Measurements from ENCODE around the gene QKI. TPM values are rescaled to one million over a fixed set of nuclear protein-coding genes. Genes with fewer than 3 reads are reported as not detected.

Gene QKI
- total and polyA plus RNA-seq, 2 of the 8 experiments (the other 6 are each of a cell fraction or from before 2014, with no cell fraction given), result 181 to 183 TPM

DNA sequence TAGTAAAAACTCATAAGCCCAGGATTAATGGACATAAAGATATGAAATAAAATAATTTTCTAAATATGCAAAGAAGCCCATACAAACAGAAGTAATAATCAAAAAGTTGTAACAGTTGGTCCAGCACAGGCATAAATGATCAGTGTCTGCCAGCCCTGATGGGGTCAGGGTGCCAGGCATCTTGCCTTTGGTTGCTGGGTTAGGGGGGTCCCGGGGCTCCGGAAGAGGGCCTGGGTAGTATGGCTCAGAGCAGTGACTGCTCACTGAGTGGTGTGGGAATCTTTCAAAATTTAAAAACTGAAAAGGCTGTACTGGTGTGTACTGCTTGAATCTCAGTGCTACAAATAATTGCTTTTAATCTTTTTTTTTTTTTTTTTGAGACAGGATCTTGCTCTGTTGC, 7.7 kb upstream of the QKI start:
- Histone ChIP-seq H4K20me1 (replicated peaks in 1 of 2; ENCODE audit: control insufficient read depth in 1 of 2, insufficient read depth in 2 of 2, low read length in 2 of 2) (no peaks in the 10 kb centered on the region), H3K4me3 (ENCODE audit: extremely low read depth in 1 of 4, insufficient read depth in 2 of 4, low read depth in 3 of 4, low read length in 4 of 4) (no peak overlapping the region), H3K36me3 (ENCODE audit: control insufficient read depth in 2 of 4, insufficient read depth in 4 of 4, low read length in 3 of 4) (no peaks in the 10 kb centered on the region), H3K4ac (replicated peaks; ENCODE audit: insufficient read length, low read depth, low read length) (no peak overlapping the region), H2AK5ac (ENCODE audit: low read depth, low read length) (no peak overlapping the region), H2BK120ac (replicated peaks; ENCODE audit: low read depth, low read length) (no peak overlapping the region), H3K27me3 (replicated peaks in 1 of 4; ENCODE audit: control insufficient read depth in 3 of 4, extremely low read depth in 1 of 4, insufficient read depth in 3 of 4, low read length in 3 of 4) (no peaks in the 10 kb centered on the region), H3K4me2 (ENCODE audit: insufficient read depth in 1 of 2, low read depth in 2 of 2, low read length in 2 of 2) (no peak overlapping the region), H2BK15ac (ENCODE audit: low read length) (no peak overlapping the region), H3K14ac (ENCODE audit: insufficient read length) (no peak overlapping the region), H3K79me2 (ENCODE audit: control insufficient read depth in 1 of 2, insufficient read depth in 2 of 2, low read length in 2 of 2) (no peaks in the 10 kb centered on the region), H3K4me1 (replicated peaks in 1 of 4; ENCODE audit: control insufficient read depth in 3 of 4, insufficient read depth in 4 of 4, low read length in 3 of 4) (peaks cover 0 to 6% (median 3%) of the 10 kb centered on the region in 4 experiments; a peak in 6 of 7 replicates), H4K5ac (ENCODE audit: insufficient read length, low read depth, low read length) (no peak overlapping the region), H4K8ac (ENCODE audit: extremely low read depth, insufficient read depth, low read length) (no peak overlapping the region; the same call in 1 of the 2 replicates), H3K23me2 (ENCODE audit: low read depth, low read length) (no peaks in the 10 kb centered on the region), H3K27ac (ENCODE audit: low read depth, low read length) (no peak overlapping the region), H2BK5ac (ENCODE audit: low read depth, low read length) (no peak overlapping the region), H2AFZ (ENCODE audit: low read length) (no peak overlapping the region), H4K91ac (replicated peaks; ENCODE audit: insufficient read length, low read length) (no peak overlapping the region), H3K79me1 (ENCODE audit: low read depth, low read length) (no peaks in the 10 kb centered on the region), H3K56ac (replicated peaks; ENCODE audit: insufficient read length, low read depth, low read length) (no peak overlapping the region), H3K18ac (ENCODE audit: extremely low read depth, low read length) (no peak overlapping the region), H3K23ac (ENCODE audit: insufficient read length) (no peak overlapping the region), H3K9ac (replicated peaks in 1 of 4; ENCODE audit: extremely low read depth in 1 of 4, low read depth in 3 of 4, low read length in 3 of 4) (no peak overlapping the region), H3K9me3 (ENCODE audit: insufficient read depth in 2 of 2, low read depth in 1 of 2, low read length in 1 of 2) (no peaks in the 10 kb centered on the region), H2BK20ac (ENCODE audit: low read length) (no peak overlapping the region), H2BK12ac (ENCODE audit: low read depth, low read length) (no peak overlapping the region)
- no peak for DNase-seq (ENCODE audit: low read depth in 1 of 2, low spot score in 2 of 2)
- POLR2A ChIA-PET (ENCODE audit: partially characterized antibody), result no interaction called here
- FAIRE-seq, result no peak
- CTCF ChIA-PET (ENCODE audit: partially characterized antibody), result no interaction called here
- WGBS, 2 experiments (ENCODE audit: extremely low coverage in 1 of 2, insufficient coverage in 1 of 2, insufficient read length in 1 of 2, insufficient replicate concordance in 2 of 2, low coverage in 1 of 2, low lambda C conversion rate in 2 of 2, missing lambda C conversion rate in 1 of 2), result 92% methylated on average over 2 of the region's 2 CpGs; no CpG with 5 or more reads in 1 of the 2 experiments
- TF ChIP-seq HDAC2 (IDR thresholded peaks at IDR 0.05; ENCODE audit: borderline replicate concordance in 1 of 2, low read depth in 2 of 2, low read length in 2 of 2) (no peak), NANOG (IDR thresholded peaks at IDR 0.05; ENCODE audit: insufficient read depth, low read depth, low read length, poor library complexity, severe bottlenecking) (no peak), SRF (IDR thresholded peaks at IDR 0.05; ENCODE audit: low read depth, low read length) (no peak), YY1 (IDR thresholded peaks at IDR 0.05; ENCODE audit: low read depth, low read length) (no peak), SIRT6 (IDR thresholded peaks at IDR 0.05; ENCODE audit: low read length) (no peak), CHD2 (IDR thresholded peaks at IDR 0.05; ENCODE audit: low read length) (no peak), EP300 (IDR thresholded peaks at IDR 0.05; ENCODE audit: borderline replicate concordance in 1 of 2, low read depth in 2 of 2, low read length in 2 of 2) (no peak), GTF2F1 (IDR thresholded peaks at IDR 0.05; ENCODE audit: borderline replicate concordance, low read depth, low read length) (no peak), TCF12 (IDR thresholded peaks at IDR 0.05; ENCODE audit: low read depth, low read length) (no peak), KDM1A (IDR thresholded peaks at IDR 0.05; ENCODE audit: borderline replicate concordance, low read length) (no peak), POU5F1 (IDR thresholded peaks at IDR 0.05; ENCODE audit: low read depth, low read length) (no peak)
- TF ChIP-seq, protein P1, sequence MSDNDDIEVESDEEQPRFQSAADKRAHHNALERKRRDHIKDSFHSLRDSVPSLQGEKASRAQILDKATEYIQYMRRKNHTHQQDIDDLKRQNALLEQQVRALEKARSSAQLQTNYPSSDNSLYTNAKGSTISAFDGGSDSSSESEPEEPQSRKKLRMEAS (IDR thresholded peaks at IDR 0.05), result no peak
- TF ChIP-seq, protein P2, sequence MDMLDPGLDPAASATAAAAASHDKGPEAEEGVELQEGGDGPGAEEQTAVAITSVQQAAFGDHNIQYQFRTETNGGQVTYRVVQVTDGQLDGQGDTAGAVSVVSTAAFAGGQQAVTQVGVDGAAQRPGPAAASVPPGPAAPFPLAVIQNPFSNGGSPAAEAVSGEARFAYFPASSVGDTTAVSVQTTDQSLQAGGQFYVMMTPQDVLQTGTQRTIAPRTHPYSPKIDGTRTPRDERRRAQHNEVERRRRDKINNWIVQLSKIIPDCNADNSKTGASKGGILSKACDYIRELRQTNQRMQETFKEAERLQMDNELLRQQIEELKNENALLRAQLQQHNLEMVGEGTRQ (IDR thresholded peaks at IDR 0.05; ENCODE audit: low read length), result no peak
